PFSK-1 (cell line): ENCODE results near the gene NECTIN1.

Source experiments
- FOXP2 ChIP-seq: optimal IDR thresholded peaks from 2 replicates; pipeline ENCODE3; 2011; ENCODE audit warnings: borderline replicate concordance, control low read depth, inconsistent platforms; ENCODE audit not compliant: insufficient read depth; ENCODE audit errors: extremely low read length, extremely low read depth
- POLR2AphosphoS5 ChIP-seq: IDR thresholded peaks from 2 replicates; pipeline ENCODE4 v1.6.1; 2012; ENCODE audit warnings: low read depth, mild to moderate bottlenecking, control low read depth, low read length, moderate library complexity
- REST ChIP-seq, 2 experiments: IDR thresholded peaks; 2 replicates each; pipeline versions ENCODE4 v1.6.1 to v1.8.0; 2011 to 2012; ENCODE audit warnings: low read depth in 2 of 2, low read length in 2 of 2, control low read depth in 1 of 2, inconsistent platforms in 1 of 2, mild to moderate bottlenecking in 1 of 2, moderate library complexity in 1 of 2; ENCODE audit not compliant: insufficient read depth in 1 of 2
- SIN3A ChIP-seq: IDR thresholded peaks from 2 replicates; pipeline ENCODE4 v1.6.1; 2012; ENCODE audit warnings: mild to moderate bottlenecking, low read length, moderate library complexity, borderline replicate concordance; ENCODE audit not compliant: insufficient read depth
- TAF1 ChIP-seq: IDR thresholded peaks from 2 replicates; pipeline ENCODE4 v1.6.1; 2012; ENCODE audit warnings: low read length, control low read depth, borderline replicate concordance; ENCODE audit not compliant: insufficient read depth

NECTIN1 gene

DNA sequence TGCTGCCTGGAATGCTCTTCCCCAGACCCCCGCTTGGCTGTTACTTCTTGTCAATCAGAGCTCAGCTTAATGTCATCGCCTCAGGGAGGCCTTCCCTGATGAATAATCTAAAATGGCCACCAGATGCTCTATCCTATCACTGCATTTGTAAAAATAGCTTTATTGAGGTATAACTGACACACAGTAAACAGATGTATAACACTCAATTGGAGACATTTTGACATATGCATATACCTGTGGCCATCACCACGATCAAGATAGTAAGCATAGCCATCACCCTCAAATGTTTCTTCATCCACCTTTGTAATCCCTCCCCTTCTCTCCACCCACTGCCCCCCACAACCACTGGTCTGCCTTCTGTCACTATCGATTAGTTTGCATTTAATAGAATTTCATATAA lies 36.6 kb upstream of the NECTIN1 start:
- TF ChIP-seq SIN3A (no peak), TAF1 (no peak), POLR2AphosphoS5 (no peak), REST (IDR thresholded peaks at IDR 0.05; ENCODE audit: insufficient read depth in 1 of 2, low read depth in 2 of 2, low read length in 2 of 2) (no peak), FOXP2 (no peak)

DNA sequence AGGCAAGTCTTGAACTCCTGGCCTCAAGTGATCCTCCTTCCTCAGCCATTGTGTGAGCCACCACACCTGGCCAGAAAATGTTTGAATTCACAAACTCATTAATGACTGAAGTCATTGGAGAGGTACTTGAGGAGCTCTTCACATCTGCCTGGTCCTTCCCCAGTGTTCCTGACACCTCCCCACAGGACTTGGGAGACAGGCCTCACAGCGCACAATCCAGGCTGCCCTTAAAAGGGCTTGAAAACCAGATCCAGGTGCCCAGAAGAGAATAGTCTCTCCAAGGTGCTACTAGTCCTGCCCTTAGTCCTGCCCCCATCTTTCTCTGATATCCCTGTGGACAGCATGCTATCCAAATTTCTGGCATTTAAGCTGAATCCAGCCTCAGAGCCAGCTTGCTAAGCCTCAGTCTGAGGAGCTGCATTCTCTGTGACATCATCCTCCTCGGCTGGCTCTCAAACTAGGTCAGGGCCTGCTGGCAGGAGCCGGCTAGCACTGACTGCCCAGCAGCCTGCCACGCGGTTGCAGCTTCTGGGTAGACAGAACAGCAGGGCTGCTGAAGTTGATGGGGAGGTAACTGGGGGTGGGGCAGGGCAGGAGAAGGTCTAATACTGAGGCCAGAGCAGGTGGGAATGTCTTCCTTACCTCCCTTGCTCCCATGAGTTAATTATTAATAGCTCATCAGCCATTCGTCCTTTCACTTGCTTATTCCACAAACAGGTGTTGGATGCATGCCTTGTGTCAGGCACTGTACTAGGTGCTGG lies 35.3 kb upstream of the NECTIN1 start:
- no peak for TF ChIP-seq POLR2AphosphoS5
- no peak for TF ChIP-seq FOXP2
- TF ChIP-seq SIN3A: no peak
- no peak for TF ChIP-seq REST (IDR thresholded peaks at IDR 0.05; ENCODE audit: insufficient read depth in 1 of 2, low read depth in 2 of 2, low read length in 2 of 2)
- no peak for TF ChIP-seq TAF1

GRCh38 chr11:119763071-119763728 lies 34.2 kb upstream of the NECTIN1 start:
- TF ChIP-seq REST (IDR thresholded peaks at IDR 0.05; ENCODE audit: insufficient read depth in 1 of 2, low read depth in 2 of 2, low read length in 2 of 2) (no peak), POLR2AphosphoS5 (no peak), SIN3A (no peak), FOXP2 (no peak), TAF1 (no peak)

- TF ChIP-seq POLR2AphosphoS5 (no peak), SIN3A (no peak), FOXP2 (no peak), REST (IDR thresholded peaks at IDR 0.05; ENCODE audit: insufficient read depth in 1 of 2, low read depth in 2 of 2, low read length in 2 of 2) (no peak), TAF1 (no peak)
Measured at GRCh38 chr11:119759747-119760412, 30.9 kb upstream of the NECTIN1 start.
